Lower leg skin (tissue), 4 donors: Measurements from ENCODE around the gene EML4. TPM values are rescaled to one million over a fixed set of nuclear protein-coding genes. Genes with fewer than 3 reads are reported as not detected.
"Not testable (repeated sequence)": the region's sequence is repeated elsewhere in the genome, so short reads cannot be mapped to it uniquely, and the experiment has no call there.

Experiments
- DNase-seq, 2 donors: peaks; one replicate each; pipeline ENCODE4 v3.0.0-alpha.2; 2019; ENCODE audit warnings: low spot score in 2 of 2
- H3K4me3 ChIP-seq: fragments of 200-600 bp; sonication (generic); 2 replicates; pipeline ENCODE4 v1.5.1; 2017; ENCODE audit warnings: mild to moderate bottlenecking, low read depth; ENCODE audit not compliant: poor library complexity, severe bottlenecking
- POLR2A ChIP-seq, 2 donors: fragments of 450-650 bp; IDR thresholded peaks; one replicate each; pipeline ENCODE4 v1.6.1; 2016 to 2017; ENCODE audit warnings: antibody characterized with exemption in 2 of 2, mild to moderate bottlenecking in 1 of 2, moderate library complexity in 1 of 2
- WGBS, 2 donors: methylation state at CpG; one replicate each; pipeline ENCODE4 v1.1.5; 2018; 5-methylcytosine and 5-hydroxymethylcytosine counted together
- intact Hi-C: fragments of 100-400 bp; cut with DNase I; formaldehyde crosslinking; loops from one replicate; pipeline ENCODE4 v1.15.0; 2023; ENCODE audit warnings: low total_unique reads
- total RNA-seq, 4 donors: library from RNA; depleted of rRNA; stranded (reverse); fragments of >200 nt; gene quantifications; one replicate each; pipeline ENCODE4 v1.1.0, GENCODE V29; 2016
- TF ChIP-seq, protein P1 (sequence below), 3 donors: fragments of 450-650 bp; IDR thresholded peaks; one replicate each; pipeline ENCODE4 v1.5.1; 2016; ENCODE audit warnings: antibody characterized with exemption in 3 of 3, mild to moderate bottlenecking in 3 of 3, moderate library complexity in 2 of 3

EML4 gene
- total RNA-seq, 4 donors from 2014 or later = 29.5 to 37.4 (median 33.6) TPM

DNA sequence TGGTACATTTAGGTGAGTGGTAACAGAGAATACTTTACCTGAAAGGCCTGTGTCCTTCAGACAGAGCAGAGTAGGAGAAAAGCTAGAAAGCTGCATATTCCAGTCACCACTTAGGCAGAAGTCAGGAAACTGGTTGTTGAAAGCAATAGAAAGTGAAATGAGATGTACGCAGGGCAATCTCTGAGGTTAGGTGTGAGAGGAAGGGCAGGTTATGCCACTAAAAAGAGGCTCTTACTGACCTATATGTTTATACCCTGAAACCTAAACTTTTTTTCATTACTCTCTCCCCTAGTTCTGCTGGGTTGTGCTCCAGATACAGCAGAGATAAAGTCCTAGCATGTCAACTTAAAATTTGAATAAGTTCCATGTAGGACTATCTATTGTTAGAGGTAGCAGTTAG is 98.4 kb downstream of the EML4 start:
- intact Hi-C loops = no loop called here
- 32 to 36% methylated on average over 1 of the region's 1 CpG for WGBS, 2 donors
- no peak overlapping the region for H3K4me3 ChIP-seq
- no peak for TF ChIP-seq POLR2A (IDR thresholded peaks at IDR 0.05)
- TF ChIP-seq, protein P1, sequence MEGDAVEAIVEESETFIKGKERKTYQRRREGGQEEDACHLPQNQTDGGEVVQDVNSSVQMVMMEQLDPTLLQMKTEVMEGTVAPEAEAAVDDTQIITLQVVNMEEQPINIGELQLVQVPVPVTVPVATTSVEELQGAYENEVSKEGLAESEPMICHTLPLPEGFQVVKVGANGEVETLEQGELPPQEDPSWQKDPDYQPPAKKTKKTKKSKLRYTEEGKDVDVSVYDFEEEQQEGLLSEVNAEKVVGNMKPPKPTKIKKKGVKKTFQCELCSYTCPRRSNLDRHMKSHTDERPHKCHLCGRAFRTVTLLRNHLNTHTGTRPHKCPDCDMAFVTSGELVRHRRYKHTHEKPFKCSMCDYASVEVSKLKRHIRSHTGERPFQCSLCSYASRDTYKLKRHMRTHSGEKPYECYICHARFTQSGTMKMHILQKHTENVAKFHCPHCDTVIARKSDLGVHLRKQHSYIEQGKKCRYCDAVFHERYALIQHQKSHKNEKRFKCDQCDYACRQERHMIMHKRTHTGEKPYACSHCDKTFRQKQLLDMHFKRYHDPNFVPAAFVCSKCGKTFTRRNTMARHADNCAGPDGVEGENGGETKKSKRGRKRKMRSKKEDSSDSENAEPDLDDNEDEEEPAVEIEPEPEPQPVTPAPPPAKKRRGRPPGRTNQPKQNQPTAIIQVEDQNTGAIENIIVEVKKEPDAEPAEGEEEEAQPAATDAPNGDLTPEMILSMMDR (IDR thresholded peaks at IDR 0.05) = no peak
- no peak for DNase-seq

DNA sequence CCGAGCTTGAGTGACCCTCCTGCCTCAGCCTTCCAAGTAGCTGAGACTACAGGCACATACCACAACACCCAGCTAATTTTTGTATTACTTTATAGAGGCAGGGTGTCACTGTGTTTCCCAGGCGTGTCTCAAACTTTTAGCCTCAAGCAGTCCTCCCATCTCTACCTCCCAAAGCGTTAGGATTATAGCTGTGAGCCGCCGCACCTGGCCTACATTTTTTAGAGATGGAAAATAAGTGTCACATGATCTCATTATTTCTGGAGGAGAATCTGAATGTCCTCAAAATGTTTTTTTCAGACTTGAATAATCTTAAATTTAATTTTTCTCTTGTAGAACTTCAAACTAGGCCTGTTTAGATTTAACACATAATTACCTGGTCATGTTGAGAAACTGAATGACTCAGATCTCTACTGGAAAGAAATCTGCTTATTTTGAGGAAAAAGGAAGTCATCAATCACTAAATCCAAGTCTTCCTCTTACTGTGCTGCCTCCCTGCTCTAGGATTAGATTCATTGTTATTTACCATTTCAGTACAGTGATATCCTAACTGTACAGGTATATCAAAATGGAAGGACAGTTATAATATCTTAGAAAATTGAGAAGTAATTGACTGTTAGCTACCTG is 99.5 kb downstream of the EML4 start:
- H3K4me3 ChIP-seq = no peak overlapping the region
- no peak for DNase-seq
- TF ChIP-seq POLR2A (IDR thresholded peaks at IDR 0.05) = no peak
- TF ChIP-seq, protein P1 (IDR thresholded peaks at IDR 0.05) = no peak
- intact Hi-C loops = no loop called here
- 76 to 81% methylated on average over 5 of the region's 5 CpGs for WGBS, 2 donors

DNA sequence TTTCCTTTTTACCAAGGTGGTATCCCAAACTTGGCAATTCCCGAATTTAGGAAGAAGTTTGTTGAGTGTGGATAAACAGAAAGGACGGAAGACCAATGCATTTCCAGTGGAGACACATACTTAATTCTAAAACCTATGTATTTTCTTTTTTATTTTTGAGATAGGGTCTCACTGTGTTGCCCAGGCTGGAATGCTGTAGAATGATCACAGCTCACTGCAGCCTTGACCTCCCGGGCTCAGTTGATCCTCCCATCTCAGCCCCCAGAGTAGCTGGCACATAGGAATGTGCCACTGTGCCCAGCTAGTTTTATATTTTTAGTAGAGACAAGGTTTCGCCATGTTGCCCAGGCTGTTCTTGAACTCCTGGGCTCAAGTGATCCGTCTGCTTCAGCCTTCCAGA is 101.6 kb downstream of the EML4 start:
- TF ChIP-seq, protein P1 (IDR thresholded peaks at IDR 0.05) = no peak
- no peak for TF ChIP-seq POLR2A (IDR thresholded peaks at IDR 0.05)
- no peak overlapping the region for H3K4me3 ChIP-seq
- WGBS, 2 donors = 86 to 91% methylated on average over 5 of the region's 5 CpGs
- no peak for DNase-seq
- intact Hi-C loops = no loop called here

DNA sequence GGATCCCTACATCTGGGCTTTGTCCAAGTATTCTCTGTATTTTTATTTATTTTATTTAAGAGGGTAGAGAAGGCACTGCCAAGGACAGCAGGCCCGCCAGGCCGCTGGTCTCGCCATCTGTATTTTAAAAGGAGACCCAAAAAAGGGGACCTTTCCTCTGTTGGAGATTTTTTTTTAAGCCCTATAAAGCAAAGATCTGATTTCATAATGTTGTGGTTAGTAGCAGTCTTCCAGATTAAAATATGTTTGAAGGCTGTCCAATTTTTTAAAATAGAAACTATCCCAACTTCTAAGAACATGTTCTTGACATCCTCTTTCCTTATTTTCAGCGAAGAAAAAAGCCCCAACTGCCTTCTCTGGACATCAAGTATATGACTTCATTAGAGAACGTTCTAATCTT is 102.1 kb downstream of the EML4 start:
- H3K4me3 ChIP-seq, DNase-seq, intact Hi-C loops: not testable (repeated sequence)
- 55 to 62% methylated on average over 5 of the region's 5 CpGs for WGBS, 2 donors

DNA sequence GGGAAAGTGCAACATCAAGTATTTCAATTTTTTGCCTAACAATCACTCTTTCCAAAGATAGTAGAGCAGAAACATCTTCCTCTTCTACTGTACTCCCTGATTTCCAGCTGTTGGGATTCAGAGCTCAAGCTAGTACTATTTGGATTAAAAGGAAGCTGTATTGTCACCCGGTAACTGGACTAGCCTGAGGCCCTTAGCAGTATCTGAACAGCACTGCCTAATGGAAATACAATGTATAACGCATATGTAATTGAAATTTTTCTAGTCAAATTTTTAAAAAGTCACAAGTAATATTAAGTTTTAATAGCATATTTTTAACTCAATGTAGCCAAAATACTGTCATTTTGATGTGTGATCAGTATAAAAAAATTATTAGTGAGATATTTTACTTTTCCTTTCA is 105.7 kb downstream of the EML4 start:
- TF ChIP-seq POLR2A (IDR thresholded peaks at IDR 0.05) = no peak
- TF ChIP-seq, protein P1 (IDR thresholded peaks at IDR 0.05) = no peak
- intact Hi-C loops = no loop called here
- DNase-seq = no peak
- WGBS, 2 donors = 91% methylated on average over 2 of the region's 2 CpGs
- H3K4me3 ChIP-seq = no peak overlapping the region

DNA sequence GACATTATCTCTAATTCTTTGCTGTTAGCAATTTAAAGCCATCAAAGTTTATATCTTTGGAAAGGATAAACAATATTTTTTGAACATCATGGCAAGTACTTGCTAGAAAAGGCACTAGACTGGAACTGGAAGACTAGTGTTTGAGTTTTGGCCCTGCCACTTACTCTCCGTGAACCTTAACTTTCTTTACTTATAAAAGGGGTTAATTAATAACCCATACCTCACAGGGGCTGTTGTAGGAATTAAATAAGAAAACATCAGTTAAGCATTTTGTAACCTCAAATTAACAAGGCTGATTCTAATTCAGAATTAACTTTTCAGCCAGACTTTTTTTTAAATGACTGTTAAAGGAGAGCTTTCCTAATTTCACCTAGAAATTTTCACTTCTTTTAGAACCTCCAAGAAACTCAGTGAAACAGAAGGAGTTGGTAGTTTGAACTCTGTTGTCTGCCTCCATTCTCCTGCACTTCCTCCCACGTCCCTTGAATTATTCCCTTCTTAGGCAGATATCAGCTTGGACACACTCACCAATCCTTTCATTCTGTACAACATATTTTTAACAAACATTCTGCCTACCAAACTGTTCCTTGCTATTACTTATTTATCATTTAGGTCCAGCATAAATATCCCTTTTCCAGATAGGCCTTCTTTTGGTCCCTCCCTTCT is 112.4 kb downstream of the EML4 start:
- intact Hi-C loops = no loop called here
- TF ChIP-seq, protein P1 (IDR thresholded peaks at IDR 0.05) = no peak
- TF ChIP-seq POLR2A (IDR thresholded peaks at IDR 0.05) = no peak
- 95 to 97% methylated on average over 2 of the region's 2 CpGs for WGBS, 2 donors
- H3K4me3 ChIP-seq = no peak overlapping the region
- no peak for DNase-seq
